GM15510 (cell line): ENCODE data around the gene METRN.

Experiments used
- POLR2A ChIP-seq: IDR thresholded peaks from 3 replicates; pipeline ENCODE4 v1.6.1; 2011; ENCODE audit warnings: borderline replicate concordance; ENCODE audit not compliant: insufficient read length; ENCODE audit errors: extremely low read depth

Gene METRN

DNA sequence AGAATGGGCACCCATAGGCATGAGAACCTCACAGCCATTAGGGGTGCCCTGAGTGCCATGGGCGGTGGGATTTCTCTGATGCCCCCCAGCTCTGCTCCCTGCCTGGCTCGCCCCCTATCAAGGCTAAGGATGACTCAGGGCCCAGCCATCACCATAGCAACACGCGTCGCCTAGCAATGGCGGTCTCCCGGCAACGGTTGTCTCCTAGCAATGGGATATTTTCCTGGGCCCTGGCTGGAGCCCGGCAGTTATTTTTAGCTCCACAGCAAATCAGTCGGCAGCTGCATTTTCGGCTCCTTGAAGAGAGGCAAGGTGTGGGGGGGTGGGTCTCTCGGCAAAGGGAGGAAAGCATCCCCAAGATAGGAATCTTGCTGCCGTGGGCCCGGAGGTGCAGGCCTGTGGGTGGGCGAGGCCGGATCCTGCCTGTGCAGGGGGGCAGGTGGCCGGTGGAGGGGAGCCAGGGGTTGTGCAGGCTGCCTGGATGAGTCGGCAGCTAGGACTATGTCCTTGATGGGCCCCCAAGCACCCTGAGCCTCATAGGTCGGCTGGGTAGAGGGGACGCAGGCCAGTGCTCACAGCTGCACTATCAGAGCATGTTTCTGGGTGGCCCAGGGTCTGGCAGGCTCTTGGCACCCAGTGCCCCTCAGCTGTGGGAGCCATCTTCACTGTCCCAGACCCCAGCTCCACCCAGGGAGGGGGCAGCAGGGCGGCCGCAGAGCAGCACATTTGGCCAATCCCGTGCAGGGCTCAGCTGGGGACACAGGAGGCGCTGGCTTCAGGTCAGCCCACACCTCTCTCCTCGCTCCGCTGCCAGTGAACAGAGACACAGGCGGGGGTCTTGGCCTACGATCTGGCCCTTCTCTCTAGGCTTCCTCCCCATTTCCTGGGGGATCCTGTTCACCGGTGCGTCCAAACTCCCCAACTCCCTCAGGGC is 5.1 kb upstream of the METRN start:
- TF ChIP-seq POLR2A, result no peak

GRCh38 chr16:710500-711075 is 4.3 kb upstream of the METRN start:
- no peak for TF ChIP-seq POLR2A

DNA sequence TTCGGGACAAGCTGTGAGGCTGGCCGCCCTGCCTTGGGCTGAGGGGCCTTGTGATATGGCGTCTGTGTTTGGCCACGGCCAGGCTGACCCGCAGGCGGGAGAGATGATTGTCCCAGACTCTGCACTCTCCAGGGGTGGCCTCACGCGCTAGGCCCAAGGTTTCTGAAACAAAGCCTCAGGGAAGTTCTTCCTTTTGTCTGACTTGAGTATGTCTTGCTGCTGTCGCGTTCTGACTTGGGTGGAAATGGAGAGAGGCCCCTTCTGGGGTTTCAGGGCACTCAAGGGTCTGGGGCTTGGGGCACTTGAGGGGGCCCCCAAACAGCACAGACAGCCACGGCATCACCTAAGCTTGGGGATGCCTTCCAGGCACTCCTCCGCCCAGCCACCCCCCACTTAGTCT is 3.8 kb upstream of the METRN start:
- TF ChIP-seq POLR2A, result no peak

GRCh38 chr16:711548-712320 is 3.2 kb upstream of the METRN start:
- TF ChIP-seq POLR2A, result no peak

DNA sequence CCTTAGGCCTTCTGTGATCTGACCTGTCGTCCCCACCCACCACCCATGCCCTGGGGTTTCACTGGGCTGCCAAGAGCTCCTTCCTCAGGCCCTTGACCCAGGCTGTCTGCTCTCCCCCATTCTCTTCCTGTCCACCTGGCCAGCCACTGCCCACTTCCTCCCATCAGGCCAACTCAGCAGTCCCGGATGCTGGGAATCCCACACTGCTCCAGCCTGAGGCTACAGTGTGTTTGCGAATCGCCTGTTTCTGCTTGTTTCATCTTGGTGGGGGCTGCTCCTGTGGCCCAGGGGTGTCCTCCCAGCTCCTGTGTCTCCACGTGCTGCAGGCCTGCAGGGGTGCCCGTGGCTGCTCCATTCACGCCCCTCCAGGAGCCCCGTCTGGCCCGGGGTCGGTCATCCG is 839 bp upstream of the METRN start:
- TF ChIP-seq POLR2A, result no peak

DNA sequence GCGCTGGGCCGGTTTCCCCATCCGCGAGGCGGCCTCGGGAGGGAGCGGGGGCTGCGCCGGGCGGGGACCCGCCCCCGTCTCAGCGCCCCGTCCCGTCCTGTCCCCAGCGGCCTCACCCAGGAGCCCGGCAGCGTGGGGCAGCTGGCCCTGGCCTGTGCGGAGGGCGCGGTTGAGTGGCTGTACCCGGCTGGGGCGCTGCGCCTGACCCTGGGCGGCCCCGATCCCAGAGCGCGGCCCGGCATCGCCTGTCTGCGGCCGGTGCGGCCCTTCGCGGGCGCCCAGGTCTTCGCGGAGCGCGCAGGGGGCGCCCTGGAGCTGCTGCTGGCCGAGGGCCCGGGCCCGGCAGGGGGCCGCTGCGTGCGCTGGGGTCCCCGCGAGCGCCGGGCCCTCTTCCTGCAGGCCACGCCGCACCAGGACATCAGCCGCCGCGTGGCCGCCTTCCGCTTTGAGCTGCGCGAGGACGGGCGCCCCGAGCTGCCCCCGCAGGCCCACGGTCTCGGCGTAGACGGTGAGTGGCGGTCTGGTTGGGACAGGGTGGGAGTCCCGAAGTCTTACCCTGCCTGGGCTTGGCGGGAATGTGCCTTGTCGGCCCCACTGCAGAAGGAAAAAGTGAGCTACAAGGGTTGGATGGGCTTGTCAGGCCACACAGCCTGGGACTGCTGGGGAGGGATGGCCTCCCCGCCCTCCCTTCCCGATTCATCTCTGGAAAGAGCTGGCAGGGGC is 720 bp downstream of the METRN start:
- no peak for TF ChIP-seq POLR2A

GRCh38 chr16:716200-716568 is 1.3 kb downstream of the METRN start:
- no peak for TF ChIP-seq POLR2A

DNA sequence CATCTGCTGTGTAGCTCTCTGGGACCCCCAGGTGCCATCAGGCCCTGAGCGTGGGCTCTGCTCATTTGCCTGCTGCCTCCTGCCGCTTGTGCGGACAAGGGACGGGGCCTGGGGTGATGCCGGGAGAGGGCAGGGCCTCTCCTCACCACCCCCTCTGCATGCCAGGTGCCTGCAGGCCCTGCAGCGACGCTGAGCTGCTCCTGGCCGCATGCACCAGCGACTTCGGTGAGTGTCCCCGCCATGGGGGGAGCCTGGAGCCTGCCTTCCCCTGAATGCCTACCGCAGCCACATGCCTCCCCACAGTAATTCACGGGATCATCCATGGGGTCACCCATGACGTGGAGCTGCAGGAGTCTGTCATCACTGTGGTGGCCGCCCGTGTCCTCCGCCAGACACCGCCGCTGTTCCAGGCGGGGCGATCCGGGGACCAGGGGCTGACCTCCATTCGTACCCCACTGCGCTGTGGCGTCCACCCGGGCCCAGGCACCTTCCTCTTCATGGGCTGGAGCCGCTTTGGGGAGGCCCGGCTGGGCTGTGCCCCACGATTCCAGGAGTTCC is 1.9 kb downstream of the METRN start:
- no peak for TF ChIP-seq POLR2A

GRCh38 chr16:717450-718245 is 2.7 kb downstream of the METRN start:
- TF ChIP-seq POLR2A, result no peak

GRCh38 chr16:718389-718788 is 3.5 kb downstream of the METRN start:
- TF ChIP-seq POLR2A, result no peak

GRCh38 chr16:718922-719321 is 4.0 kb downstream of the METRN start:
- TF ChIP-seq POLR2A, result no peak

DNA sequence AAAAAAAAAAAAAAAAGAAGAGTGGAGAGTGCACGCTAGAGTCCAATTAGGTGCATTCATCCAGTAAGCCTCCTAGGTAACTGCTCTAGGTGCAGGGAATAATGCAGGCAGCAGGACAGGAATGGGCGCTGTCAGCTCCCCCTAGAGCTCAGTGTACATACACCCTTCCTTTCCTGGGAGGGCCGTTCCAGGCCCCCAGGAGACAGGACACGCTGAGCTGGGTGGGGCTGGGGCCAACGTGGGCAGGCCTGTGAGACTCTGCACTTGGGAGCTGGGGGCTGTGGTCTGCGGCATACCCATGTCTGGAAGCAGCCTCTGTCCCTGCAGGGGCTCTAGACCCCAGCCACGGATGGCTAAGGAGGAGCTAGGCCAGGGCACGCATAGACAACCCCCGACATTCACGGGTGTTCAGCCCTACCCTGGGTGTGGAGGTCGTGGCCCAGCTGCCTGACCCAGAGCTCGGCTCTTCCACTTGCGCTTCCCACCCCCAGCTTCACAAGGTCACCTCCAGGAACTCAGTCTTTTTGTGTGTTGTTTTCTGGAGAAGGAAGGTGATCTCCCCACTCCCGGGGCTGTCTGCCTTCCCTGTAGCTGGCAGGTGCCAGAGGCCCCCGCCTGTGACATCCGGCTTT is 5.0 kb downstream of the METRN start:
- no peak for TF ChIP-seq POLR2A

GRCh38 chr16:720447-720989 is 5.6 kb downstream of the METRN start:
- TF ChIP-seq POLR2A, result no peak
